K562 (cell line): ENCODE data around the gene TMED10. TPM values are rescaled to one million over a fixed set of nuclear protein-coding genes. Genes with fewer than 3 reads are reported as not detected.

Experiments
- ATAC-seq: fragments of 200-7000 bp; cut with Tn5 transposase; 3 replicates; pipeline ENCODE4 v1.9.1; 2020; ENCODE audit warnings: moderate library complexity
- BruUV-seq: library from RNA; stranded (reverse); fragments of 400-500 nt; replicated peaks from 2 replicates; lab custom pipeline; 2021; lab: Mats Ljungman, UMichigan
- CTCF ChIA-PET: fragments of 300-600 bp; formaldehyde crosslinking; extraction: SDS; loops from one replicate; lab custom pipeline; 2021; ENCODE audit warnings: low intra/inter-chr PET ratio; lab: Yijun Ruan, JAX
- POLR2A ChIA-PET: fragments of 300-600, 350-650 bp; sonication (Branson Sonifier 250); formaldehyde crosslinking; extraction: SDS; loops from one replicate; lab custom pipeline; 2021; ENCODE audit warnings: antibody characterized with exemption, inconsistent platforms; lab: Yijun Ruan, JAX
- DNase-seq, 4 experiments: peaks; one replicate each; pipeline versions ENCODE4 v3.0.0 to v3.0.0-alpha.2; 2011 to 2018; ENCODE audit warnings: low spot score in 3 of 4, mixed read lengths in 3 of 4; ENCODE audit errors: extremely low read depth in 1 of 4
- FAIRE-seq: peaks from 2 replicates; lab custom pipeline; 2011; peaks lifted over from hg19 to GRCh38; lab: Jason Lieb, UNC
- H2AFZ ChIP-seq: 2 replicates; pipeline ENCODE4 v1.6.0; 2011; ENCODE audit warnings: low read depth, low read length, control low read depth, inconsistent platforms
- H3K27ac ChIP-seq: fragments of 200-600 bp; 3 replicates; pipeline ENCODE4 v1.8.0; 2011; ENCODE audit warnings: low read depth, mild to moderate bottlenecking, control low read depth, inconsistent platforms, low read length, moderate library complexity, mixed read lengths; ENCODE audit errors: extremely low read depth
- H3K27me3 ChIP-seq, 2 experiments: fragments of 300-600 bp in 1 of 2; 2 replicates in 1 of 2; 3 replicates in 1 of 2; pipeline versions ENCODE4 v1.6.0 to v1.8.0; 2011; ENCODE audit warnings: inconsistent platforms in 2 of 2, low read length in 2 of 2, mild to moderate bottlenecking in 1 of 2, mixed read lengths in 1 of 2, moderate library complexity in 1 of 2; ENCODE audit not compliant: control insufficient read depth in 2 of 2, insufficient read depth in 2 of 2
- H3K36me3 ChIP-seq: fragments of 300-600 bp; 3 replicates; pipeline ENCODE4 v1.8.0; 2011; ENCODE audit warnings: mild to moderate bottlenecking, low read length, inconsistent platforms; ENCODE audit not compliant: control insufficient read depth, insufficient read depth
- H3K4me1 ChIP-seq, 2 experiments: fragments of 200-600 bp in 1 of 2; replicated peaks in 1 of 2; 2 replicates in 1 of 2; 3 replicates in 1 of 2; pipeline versions ENCODE4 v1.5.1 to v1.8.0; 2011; ENCODE audit warnings: inconsistent platforms in 2 of 2, low read length in 2 of 2, mild to moderate bottlenecking in 1 of 2, mixed read lengths in 1 of 2, moderate library complexity in 1 of 2; ENCODE audit not compliant: control insufficient read depth in 2 of 2, insufficient read depth in 2 of 2
- H3K4me2 ChIP-seq: 2 replicates; pipeline ENCODE4 v1.6.1; 2011; ENCODE audit warnings: low read length, control low read depth, inconsistent platforms, mixed read lengths; ENCODE audit not compliant: insufficient read depth
- H3K4me3 ChIP-seq: fragments of 200-600 bp; sonication (generic), shearing (Covaris generic); 2 replicates; pipeline ENCODE4 v1.5.1; 2016; ENCODE audit warnings: control low read depth, inconsistent platforms
- H3K79me2 ChIP-seq: fragments of 200-600 bp; 3 replicates; pipeline ENCODE4 v1.8.0; 2011; ENCODE audit warnings: low read length, inconsistent platforms; ENCODE audit not compliant: control insufficient read depth, insufficient read depth
- H3K9ac ChIP-seq, 2 experiments: 2 replicates each; pipeline versions ENCODE4 v1.6.0 to v1.6.1; 2011; ENCODE audit warnings: low read depth in 2 of 2, low read length in 2 of 2, control low read depth in 1 of 2, inconsistent platforms in 1 of 2, mild to moderate bottlenecking in 1 of 2, mixed read lengths in 1 of 2; ENCODE audit not compliant: insufficient read depth in 1 of 2
- H3K9me1 ChIP-seq: one replicate; pipeline ENCODE4 v1.6.0; 2011; ENCODE audit warnings: inconsistent platforms, mild to moderate bottlenecking, low read length, moderate library complexity; ENCODE audit not compliant: control insufficient read depth, insufficient read depth
- H3K9me3 ChIP-seq: replicated peaks from 2 replicates; pipeline ENCODE4 v1.5.1; 2011; ENCODE audit warnings: low read depth, low read length, inconsistent platforms; ENCODE audit not compliant: control insufficient read depth, insufficient read depth
- H4K20me1 ChIP-seq: replicated peaks from 2 replicates; pipeline ENCODE4 v1.6.1; 2011; ENCODE audit warnings: low read length, inconsistent platforms, mixed read lengths; ENCODE audit not compliant: control insufficient read depth, insufficient read depth
- ARID2 ChIP-seq: fragments of 450-650 bp; IDR thresholded peaks from 2 replicates; pipeline ENCODE4 v1.6.1; 2017; ENCODE audit warnings: antibody characterized with exemption, mild to moderate bottlenecking
- CTCF ChIP-seq, 3 experiments: IDR thresholded peaks in 2 of 3; conservative IDR thresholded peaks in 1 of 3; 2 replicates each; pipeline ENCODE4 v1.5.1; 2011 to 2012; ENCODE audit warnings: low read length in 3 of 3, mild to moderate bottlenecking in 3 of 3, control low read depth in 2 of 3, improper control_type of control experiment in 1 of 3, inconsistent platforms in 1 of 3, low read depth in 1 of 3, mixed read lengths in 1 of 3, moderate library complexity in 1 of 3; ENCODE audit not compliant: insufficient read depth in 2 of 3
- E4F1 ChIP-seq: fragments of 250-450 bp; sonication (Bioruptor Pico); IDR thresholded peaks from 2 replicates; pipeline ENCODE4 v1.5.0; 2021; ENCODE audit warnings: mild to moderate bottlenecking, borderline replicate concordance
- ELK1 ChIP-seq: sonication (generic); formaldehyde crosslinking; IDR thresholded peaks from 2 replicates; pipeline ENCODE4 v1.8.1; 2022; ENCODE audit warnings: missing genetic modification reagents
- HMGXB4 ChIP-seq: sonication (generic); formaldehyde crosslinking; IDR thresholded peaks from 2 replicates; pipeline ENCODE4 v1.8.1; 2023; ENCODE audit warnings: mild to moderate bottlenecking, missing genetic modification reagents
- PTTG1 ChIP-seq: fragments of 450-650 bp; IDR thresholded peaks from 2 replicates; pipeline ENCODE4 v1.6.1; 2016; ENCODE audit warnings: low read depth, mild to moderate bottlenecking, missing genetic modification characterization, missing compliant biosample characterization
- RAD21 ChIP-seq, 2 experiments: fragments of 250-450 bp in 1 of 2; fragments of 450-650 bp in 1 of 2; sonication (Bioruptor Pico) in 1 of 2; formaldehyde crosslinking in 1 of 2; IDR thresholded peaks in 1 of 2; conservative IDR thresholded peaks in 1 of 2; 2 replicates each; pipeline versions ENCODE4 v1.4.0 to v1.8.0; 2020 to 2022; ENCODE audit warnings: mild to moderate bottlenecking in 2 of 2, moderate library complexity in 1 of 2
- STAG1 ChIP-seq: sonication (generic); formaldehyde crosslinking; IDR thresholded peaks from 2 replicates; pipeline ENCODE4 v1.5.0; 2020; ENCODE audit warnings: missing genetic modification reagents, borderline replicate concordance
- WGBS: fragments of 100-300 bp; shearing (Covaris generic); methylation state at CpG from one replicate; pipeline ENCODE4 v1.1.6; 2016; ENCODE audit warnings: low coverage, mixed read lengths; ENCODE audit not compliant: insufficient coverage; ENCODE audit errors: missing lambda C conversion rate; 5-methylcytosine and 5-hydroxymethylcytosine counted together
- in situ Hi-C: fragments of 300-500 bp; cut with MboI; formaldehyde crosslinking; loops from 4 replicates; pipeline ENCODE4 v1.15.0; 2018; ENCODE audit warnings: inconsistent platforms, mixed read lengths
- intact Hi-C: fragments of 100-400 bp; cut with micrococcal nuclease; formaldehyde crosslinking; loops from 2 replicates; pipeline ENCODE4 v1.14.2; 2022
- polyA plus RNA-seq, 8 experiments: library from polyadenylated mRNA; depleted of rRNA in 4 of 8; stranded (reverse) in 5 of 8; unstranded in 3 of 8; fragments of >200 nt; fragmentation: Nextera tagmentation in 2 of 8; fragmentation: Illumina TruSeq in 1 of 8; extraction: Ambion mirVana in 2 of 8; extraction: Trizol in 1 of 8; gene quantifications; 2 replicates each; pipeline versions ENCODE4 v1.2.1 to v1.2.3, GENCODE V29; 2011 to 2014; ENCODE audit warnings: inconsistent platforms in 1 of 8, missing spikeins in 1 of 8
- total RNA-seq, 7 experiments: library from RNA; depleted of rRNA in 6 of 7; stranded (reverse); fragments of >200 nt in 6 of 7; fragmentation: Illumina TruSeq in 2 of 7; extraction: Trizol in 2 of 7; gene quantifications; 2 replicates each; pipeline versions ENCODE4 v1.2.1 to v1.2.3, GENCODE V29; 2011 to 2021; ENCODE audit warnings: low replicate concordance in 1 of 7
- TF ChIP-seq, protein P1 (sequence below): fragments of 450-650 bp; formaldehyde crosslinking; IDR thresholded peaks from 2 replicates; pipeline ENCODE4 v1.4.0; 2020; ENCODE audit warnings: mild to moderate bottlenecking, moderate library complexity

The TMED10 gene
- total and polyA plus RNA-seq, 9 of the 15 experiments (the other 6 are each of a cell fraction or from before 2014, with no cell fraction given) = 62.2 to 233 (median 124) TPM

- Histone ChIP-seq H3K9ac (no peak overlapping the region), H3K9me1 (no peaks in the 10 kb centered on the region), H3K27me3 (no peaks in the 10 kb centered on the region), H4K20me1 (no peaks in the 10 kb centered on the region), H3K4me3 (no peak overlapping the region), H3K27ac (no peak overlapping the region), H3K36me3 (peaks cover 38% of the 10 kb centered on the region), H3K9me3 (no peaks in the 10 kb centered on the region), H3K79me2 (peaks cover 13% of the 10 kb centered on the region), H2AFZ (no peak overlapping the region), H3K4me2 (no peak overlapping the region), H3K4me1 (peaks cover 0 to 4% of the 10 kb centered on the region in 2 experiments; a peak in 2 of 5 replicates)
- TSS peak; percentile 32 for BruUV-seq
- FAIRE-seq = peak; percentile 87
- ChIA-PET POLR2A (interaction anchor here (1.0 kb wide), 1 partner anchor 168 kb away, joined by 4 read pairs; no protein-coding TSS in a partner anchor), CTCF (interaction anchor here (0.8 to 2.8 kb wide), 5 partner anchors 163 to 174 kb away, joined by 4 to 40 read pairs (median 9); no protein-coding TSS in a partner anchor)
- DNase-seq = peak; percentile 22 to 76 (median 30)
- intact Hi-C loops (loop anchor here (1.0 to 2.0 kb wide), 2 partner anchors 164 to 170 kb away; no protein-coding TSS in a partner anchor), in situ Hi-C loops (loop anchor here (5.0 to 25.0 kb wide), 2 partner anchors 170 to 530 kb away; partner anchors contain the start of genes ERG28 and TTLL5)
- ATAC-seq = peak; percentile 91
- 39% methylated on average over 3 of the region's 4 CpGs for WGBS
- TF ChIP-seq PTTG1 (tag) (no peak), ARID2 (peak; percentile 83), ELK1 (CRISPR knock-in tag) (no peak), E4F1 (no peak), RAD21 (CRISPR knock-in tag; conservative IDR thresholded peaks at IDR 0.05 in 1 of 2, IDR thresholded peaks at IDR 0.05 in 1 of 2) (peak; percentile 85 to 89), HMGXB4 (CRISPR knock-in tag) (no peak), STAG1 (CRISPR knock-in tag) (peak; percentile 47; the same call in 1 of the 2 replicates), CTCF (IDR thresholded peaks at IDR 0.05 in 2 of 3, conservative IDR thresholded peaks at IDR 0.05 in 1 of 3; ENCODE audit: insufficient read depth in 2 of 3, low read depth in 1 of 3, low read length in 3 of 3) (peak; percentile 56 to 74 (median 60); a peak in 5 of 6 replicates)
- TF ChIP-seq, protein P1, sequence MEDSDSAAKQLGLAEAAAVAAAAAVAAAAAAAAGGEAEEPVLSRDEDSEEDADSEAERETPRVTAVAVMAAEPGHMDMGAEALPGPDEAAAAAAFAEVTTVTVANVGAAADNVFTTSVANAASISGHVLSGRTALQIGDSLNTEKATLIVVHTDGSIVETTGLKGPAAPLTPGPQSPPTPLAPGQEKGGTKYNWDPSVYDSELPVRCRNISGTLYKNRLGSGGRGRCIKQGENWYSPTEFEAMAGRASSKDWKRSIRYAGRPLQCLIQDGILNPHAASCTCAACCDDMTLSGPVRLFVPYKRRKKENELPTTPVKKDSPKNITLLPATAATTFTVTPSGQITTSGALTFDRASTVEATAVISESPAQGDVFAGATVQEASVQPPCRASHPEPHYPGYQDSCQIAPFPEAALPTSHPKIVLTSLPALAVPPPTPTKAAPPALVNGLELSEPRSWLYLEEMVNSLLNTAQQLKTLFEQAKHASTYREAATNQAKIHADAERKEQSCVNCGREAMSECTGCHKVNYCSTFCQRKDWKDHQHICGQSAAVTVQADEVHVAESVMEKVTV = peak; percentile 75
These were observed 43.9 kb downstream of the TMED10 start for GRCh38 chr14:75132382-75133086.
